ENCODE data around the gene CDK1.

CDK1 gene

GRCh38 chr10:60778971-60779796 lies 906 bp downstream of the CDK1 start:
- DNase-seq: no peak

- no peak for DNase-seq
Measured at GRCh38 chr10:60781661-60782060, 3.4 kb downstream of the CDK1 start.

- DNase-seq: no peak
Measured at GRCh38 chr10:60784641-60785040, 6.4 kb downstream of the CDK1 start.

- no peak for DNase-seq
Measured at GRCh38 chr10:60788544-60788943, 10.3 kb downstream of the CDK1 start.

- DNase-seq: no peak
Measured at GRCh38 chr10:60789340-60789739, 11.1 kb downstream of the CDK1 start.

- DNase-seq: no peak
Measured at GRCh38 chr10:60794953-60795352, 16.7 kb downstream of the CDK1 start.

- DNase-seq: no peak
Measured at GRCh38 chr10:60795465-60796202, 17.4 kb downstream of the CDK1 start.

- no peak for DNase-seq
Measured at GRCh38 chr10:60796481-60796880, 18.2 kb downstream of the CDK1 start.

- DNase-seq: no peak
Measured at GRCh38 chr10:60797200-60797599, 18.9 kb downstream of the CDK1 start.

- no peak for DNase-seq
Measured at GRCh38 chr10:60798031-60798430, 19.8 kb downstream of the CDK1 start.

GRCh38 chr10:60798870-60799269 lies 20.6 kb downstream of the CDK1 start:
- DNase-seq: no peak

- no peak for DNase-seq
Measured at GRCh38 chr10:60799971-60800650, 21.8 kb downstream of the CDK1 start.

- no peak for DNase-seq
Measured at GRCh38 chr10:60800918-60801317, 22.6 kb downstream of the CDK1 start.

- DNase-seq: peak; percentile 29
Measured at GRCh38 chr10:60801522-60801921, 23.2 kb downstream of the CDK1 start.

- no peak for DNase-seq
Measured at GRCh38 chr10:60803433-60803832, 25.2 kb downstream of the CDK1 start.

GRCh38 chr10:60803865-60804264 lies 25.6 kb downstream of the CDK1 start:
- no peak for DNase-seq

- DNase-seq: no peak
Measured at GRCh38 chr10:60806921-60807320, 28.6 kb downstream of the CDK1 start.

GRCh38 chr10:60807499-60807898 lies 29.2 kb downstream of the CDK1 start:
- no peak for DNase-seq

- DNase-seq: no peak
Measured at GRCh38 chr10:60808036-60808435, 29.8 kb downstream of the CDK1 start.

- no peak for DNase-seq
Measured at GRCh38 chr10:60809157-60809556, 30.9 kb downstream of the CDK1 start.

GRCh38 chr10:60810437-60811182 lies 32.3 kb downstream of the CDK1 start:
- DNase-seq: no peak

- peak; percentile 39 for DNase-seq
Measured at GRCh38 chr10:60816628-60817397, 38.5 kb downstream of the CDK1 start.
